Measurements from ENCODE around the gene MSN. TPM values are rescaled to one million over a fixed set of nuclear protein-coding genes. Genes with fewer than 3 reads are reported as not detected.
"Not testable (repeated sequence)": the region's sequence is repeated elsewhere in the genome, so short reads cannot be mapped to it uniquely, and the experiment has no call there.

Gene MSN
- total RNA-seq (100 to 1,000 TPM; 503 to 543 TPM), polyA plus RNA-seq (ENCODE audit: insufficient read length in 6 of 6) (100 to 1,000 TPM; 367 to 435 (median 415) TPM)
- long read RNA-seq, donor 1, transcript MSN-201 (13 exons, 3,944 nt), result major isoform, 35 of 427 reads
- long read RNA-seq, donor 1, partial matches to known transcripts, result 367 of 427 reads
- long read RNA-seq, donor 1, other reads (novel, unspliced or antisense), result 24 of 427 reads
- long read RNA-seq, donor 2, transcript MSN-201 (13 exons, 3,944 nt), result major isoform, 22 of 330 reads
- long read RNA-seq, donor 2, partial matches to known transcripts, result 299 of 330 reads
- long read RNA-seq, donor 2, other reads (novel, unspliced or antisense), result 9 of 330 reads
- long read RNA-seq, donor 3, transcript MSN-201 (13 exons, 3,944 nt), result major isoform, 47 of 96 reads
- long read RNA-seq, donor 3, partial matches to known transcripts, result 40 of 96 reads
- long read RNA-seq, donor 3, other reads (novel, unspliced or antisense), result 9 of 96 reads
- long read RNA-seq, donor 4, transcript MSN-201 (13 exons, 3,944 nt), result major isoform, 6 of 49 reads
- long read RNA-seq, donor 4, partial matches to known transcripts, result 30 of 49 reads
- long read RNA-seq, donor 4, other reads (novel, unspliced or antisense), result 13 of 49 reads
- long read RNA-seq, donor 5, transcript MSN-201 (13 exons, 3,944 nt), result major isoform, 29 of 277 reads
- long read RNA-seq, donor 5, partial matches to known transcripts, result 237 of 277 reads
- long read RNA-seq, donor 5, other reads (novel, unspliced or antisense), result 11 of 277 reads
- long read RNA-seq, donor 6, transcript MSN-201 (13 exons, 3,944 nt), result major isoform, 30 of 125 reads
- long read RNA-seq, donor 6, partial matches to known transcripts, result 95 of 125 reads
- long read RNA-seq, donor 6, other reads (novel, unspliced or antisense), result 0 of 125 reads
- long read RNA-seq, donor 7, transcript MSN-201 (13 exons, 3,944 nt), result major isoform, 25 of 52 reads
- long read RNA-seq, donor 7, partial matches to known transcripts, result 27 of 52 reads
- long read RNA-seq, donor 7, other reads (novel, unspliced or antisense), result 0 of 52 reads
- long read RNA-seq, donor 8, transcript MSN-201 (13 exons, 3,944 nt), result major isoform, 26 of 247 reads
- long read RNA-seq, donor 8, partial matches to known transcripts, result 220 of 247 reads
- long read RNA-seq, donor 8, other reads (novel, unspliced or antisense), result 0 of 247 reads
- long read RNA-seq, donor 9, result 0 reads
- long read RNA-seq, donor 10, partial matches to known transcripts, result 23 of 25 reads
- long read RNA-seq, donor 10, other reads (novel, unspliced or antisense), result 1 of 25 reads
- long read RNA-seq, donor 11, transcript MSN-201 (13 exons, 3,944 nt), result major isoform, 18 of 78 reads
- long read RNA-seq, donor 11, partial matches to known transcripts, result 60 of 78 reads
- long read RNA-seq, donor 11, other reads (novel, unspliced or antisense), result 0 of 78 reads
- long read RNA-seq, donor 12, transcript MSN-201 (13 exons, 3,944 nt), result major isoform, 29 of 213 reads
- long read RNA-seq, donor 12, partial matches to known transcripts, result 170 of 213 reads
- long read RNA-seq, donor 12, other reads (novel, unspliced or antisense), result 14 of 213 reads

GRCh38 chrX:65667503-65668376 is at the start of gene MSN:
Gene MSN (plus strand): TSS chrX:65667654. CDS start chrX:65667842, 188 bp downstream.
- ATAC-seq (peak; percentile 86), DNase-seq (peak in 3 of 4 donors; percentile 70 to 96 (median 84))
- Histone ChIP-seq H3K9me3 (no peaks in the 10 kb centered on the region), H3K27me3 (no peaks in the 10 kb centered on the region), H3K4me1 (peaks cover 9 to 33% of the 10 kb centered on the region in 2 donors), H3K36me3 (no peaks in the 10 kb centered on the region), H3K27ac (peak within 1 kb of the TSS; percentile 93 to 94), H3K4me3 (peak within 1 kb of the TSS; percentile 72 to 80)
- TF ChIP-seq CTCF (IDR thresholded peaks at IDR 0.05), result no peak
- intact Hi-C loops (cut with DNase I), result no loop called here

- peak in 1 of 4 donors; percentile 42 for DNase-seq
- H3K4me3 ChIP-seq; intact Hi-C loops (cut with DNase I); H3K4me1 ChIP-seq; H3K36me3 ChIP-seq; H3K9me3 ChIP-seq; ATAC-seq; H3K27me3 ChIP-seq; H3K27ac ChIP-seq: not testable (repeated sequence)
Observed at GRCh38 chrX:65620096-65620705, 47.3 kb upstream of the MSN start.

DNA sequence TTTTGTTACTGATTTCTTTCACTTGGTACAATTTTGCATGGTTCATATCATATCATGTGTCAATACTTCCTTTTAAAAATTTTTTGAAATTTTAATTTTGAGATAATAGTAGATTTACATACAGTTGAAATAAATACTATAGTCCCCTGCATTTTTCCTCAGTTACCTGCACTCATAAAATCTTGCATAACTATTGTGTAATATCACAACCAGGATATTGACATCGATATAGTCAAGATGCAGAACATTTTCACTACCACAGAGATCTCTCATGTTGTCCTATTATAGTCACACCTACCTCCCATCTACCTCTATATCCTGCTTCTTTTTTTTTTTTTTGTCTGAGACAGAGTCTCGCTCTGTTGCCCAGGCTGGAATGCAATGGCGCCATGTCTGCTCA is 36.7 kb upstream of the MSN start:
- DNase-seq, result no peak
- no peak for ATAC-seq
- TF ChIP-seq CTCF (IDR thresholded peaks at IDR 0.05), result no peak
- intact Hi-C loops (cut with DNase I), result no loop called here
- H3K4me3 ChIP-seq, result no peak overlapping the region
- H3K36me3 ChIP-seq, result no peaks in the 10 kb centered on the region
- H3K27me3 ChIP-seq, result no peaks in the 10 kb centered on the region
- H3K4me1 ChIP-seq, result peaks cover 6 to 7% of the 10 kb centered on the region in 2 donors
- no peak overlapping the region for H3K27ac ChIP-seq
- H3K9me3 ChIP-seq, result peaks cover 0 to 6% of the 10 kb centered on the region in 2 donors

DNA sequence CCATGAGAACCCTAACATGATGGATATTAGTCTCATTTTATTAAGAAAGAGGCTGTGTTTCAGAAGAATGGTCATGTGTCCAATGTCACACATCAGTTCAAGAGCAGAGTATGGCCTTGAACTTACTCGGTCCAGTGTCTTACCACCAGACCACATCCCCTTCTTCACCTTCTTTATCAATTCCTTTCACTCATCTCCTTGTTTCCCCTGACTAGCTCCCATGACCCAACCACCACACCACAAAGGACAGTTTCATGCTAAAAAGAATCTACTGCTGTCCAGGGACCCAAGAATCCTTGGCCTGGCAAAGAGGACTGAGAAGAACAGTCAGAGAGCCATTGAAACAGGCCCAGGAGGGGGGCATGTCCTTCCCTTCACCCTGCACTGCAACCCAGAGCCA is 33.6 kb upstream of the MSN start:
- no peaks in the 10 kb centered on the region for H3K36me3 ChIP-seq
- DNase-seq (no peak), ATAC-seq (no peak)
- intact Hi-C loops (cut with DNase I), result no loop called here
- peaks cover 7 to 9% of the 10 kb centered on the region in 2 donors for H3K4me1 ChIP-seq
- no peak overlapping the region for H3K4me3 ChIP-seq
- H3K27me3 ChIP-seq, result no peaks in the 10 kb centered on the region
- no peak overlapping the region for H3K27ac ChIP-seq
- TF ChIP-seq CTCF (IDR thresholded peaks at IDR 0.05), result no peak
- H3K9me3 ChIP-seq, result no peaks in the 10 kb centered on the region
